SK-N-SH treated with all-trans-retinoic acid at 6 μM for 48 hours (cell line): Measurements from ENCODE around the gene FBXW11.

Experiments used
- ARNTL ChIP-seq: fragments of 450-650 bp; formaldehyde crosslinking; IDR thresholded peaks from 2 replicates; pipeline ENCODE4 v1.5.0; 2020; ENCODE audit warnings: low read depth, mild to moderate bottlenecking, moderate library complexity, borderline replicate concordance
- CSDC2 ChIP-seq: fragments of 250-450 bp; sonication (Bioruptor Pico); IDR thresholded peaks from 2 replicates; pipeline ENCODE4 v1.5.0; 2020; ENCODE audit warnings: mild to moderate bottlenecking, moderate library complexity
- POU6F1 ChIP-seq: fragments of 250-450 bp; sonication (Bioruptor Pico); IDR thresholded peaks from 2 replicates; pipeline ENCODE4 v1.8.0; 2021; ENCODE audit warnings: low read depth, mild to moderate bottlenecking, moderate library complexity, borderline replicate concordance
- PPARA ChIP-seq: fragments of 250-450 bp; sonication (Bioruptor Pico); IDR thresholded peaks from 2 replicates; pipeline ENCODE4 v1.5.0; 2020; ENCODE audit warnings: mild to moderate bottlenecking, borderline replicate concordance
- ZC3H10 ChIP-seq: fragments of 250-450 bp; sonication (Bioruptor Pico); IDR thresholded peaks from 2 replicates; pipeline ENCODE4 v1.5.1; 2021; ENCODE audit warnings: mild to moderate bottlenecking, moderate library complexity
- ZFP3 ChIP-seq: fragments of 250-450 bp; sonication (Bioruptor Pico); IDR thresholded peaks from 2 replicates; pipeline ENCODE4 v1.5.0; 2020; ENCODE audit warnings: mild to moderate bottlenecking, moderate library complexity
- ZFP30 ChIP-seq: fragments of 450-650 bp; formaldehyde crosslinking; IDR thresholded peaks from 2 replicates; pipeline ENCODE4 v1.5.0; 2022; ENCODE audit warnings: mild to moderate bottlenecking, moderate library complexity
- ZNF565 ChIP-seq: fragments of 450-650 bp; formaldehyde crosslinking; conservative IDR thresholded peaks from 2 replicates; pipeline ENCODE4 v1.5.0; 2020; ENCODE audit warnings: low read depth, mild to moderate bottlenecking, moderate library complexity
- TF ChIP-seq, protein P1 (sequence below): fragments of 250-450 bp; sonication (Bioruptor Pico); IDR thresholded peaks from 2 replicates; pipeline ENCODE4 v1.8.0; 2020; ENCODE audit warnings: mild to moderate bottlenecking, moderate library complexity, borderline replicate concordance
- TF ChIP-seq, protein P2 (sequence below): fragments of 250-450 bp; sonication (Bioruptor Pico); IDR thresholded peaks from 2 replicates; pipeline ENCODE4 v1.5.1; 2021; ENCODE audit warnings: mild to moderate bottlenecking, moderate library complexity

GRCh38 chr5:171821286-171821685 lies 185.2 kb downstream of the FBXW11 start:
- TF ChIP-seq, protein P1, sequence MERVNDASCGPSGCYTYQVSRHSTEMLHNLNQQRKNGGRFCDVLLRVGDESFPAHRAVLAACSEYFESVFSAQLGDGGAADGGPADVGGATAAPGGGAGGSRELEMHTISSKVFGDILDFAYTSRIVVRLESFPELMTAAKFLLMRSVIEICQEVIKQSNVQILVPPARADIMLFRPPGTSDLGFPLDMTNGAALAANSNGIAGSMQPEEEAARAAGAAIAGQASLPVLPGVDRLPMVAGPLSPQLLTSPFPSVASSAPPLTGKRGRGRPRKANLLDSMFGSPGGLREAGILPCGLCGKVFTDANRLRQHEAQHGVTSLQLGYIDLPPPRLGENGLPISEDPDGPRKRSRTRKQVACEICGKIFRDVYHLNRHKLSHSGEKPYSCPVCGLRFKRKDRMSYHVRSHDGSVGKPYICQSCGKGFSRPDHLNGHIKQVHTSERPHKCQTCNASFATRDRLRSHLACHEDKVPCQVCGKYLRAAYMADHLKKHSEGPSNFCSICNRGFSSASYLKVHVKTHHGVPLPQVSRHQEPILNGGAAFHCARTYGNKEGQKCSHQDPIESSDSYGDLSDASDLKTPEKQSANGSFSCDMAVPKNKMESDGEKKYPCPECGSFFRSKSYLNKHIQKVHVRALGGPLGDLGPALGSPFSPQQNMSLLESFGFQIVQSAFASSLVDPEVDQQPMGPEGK, result no peak
- TF ChIP-seq ZC3H10 (CRISPR knock-in tag), result no peak
- no peak for TF ChIP-seq POU6F1 (CRISPR knock-in tag)
- no peak for TF ChIP-seq ZNF565 (CRISPR knock-in tag)
- TF ChIP-seq, protein P2, sequence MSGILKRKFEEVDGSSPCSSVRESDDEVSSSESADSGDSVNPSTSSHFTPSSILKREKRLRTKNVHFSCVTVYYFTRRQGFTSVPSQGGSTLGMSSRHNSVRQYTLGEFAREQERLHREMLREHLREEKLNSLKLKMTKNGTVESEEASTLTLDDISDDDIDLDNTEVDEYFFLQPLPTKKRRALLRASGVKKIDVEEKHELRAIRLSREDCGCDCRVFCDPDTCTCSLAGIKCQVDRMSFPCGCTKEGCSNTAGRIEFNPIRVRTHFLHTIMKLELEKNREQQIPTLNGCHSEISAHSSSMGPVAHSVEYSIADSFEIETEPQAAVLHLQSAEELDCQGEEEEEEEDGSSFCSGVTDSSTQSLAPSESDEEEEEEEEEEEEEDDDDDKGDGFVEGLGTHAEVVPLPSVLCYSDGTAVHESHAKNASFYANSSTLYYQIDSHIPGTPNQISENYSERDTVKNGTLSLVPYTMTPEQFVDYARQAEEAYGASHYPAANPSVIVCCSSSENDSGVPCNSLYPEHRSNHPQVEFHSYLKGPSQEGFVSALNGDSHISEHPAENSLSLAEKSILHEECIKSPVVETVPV (CRISPR knock-in tag), result no peak
- TF ChIP-seq ZFP3 (CRISPR knock-in tag), result no peak
- no peak for TF ChIP-seq ZFP30 (CRISPR knock-in tag)
- no peak for TF ChIP-seq ARNTL (CRISPR knock-in tag)
- TF ChIP-seq PPARA (CRISPR knock-in tag), result no peak
- no peak for TF ChIP-seq CSDC2 (CRISPR knock-in tag)
